Sciatic nerve (tissue), 2 donors: ENCODE data around the gene CBLL1. TPM values are rescaled to one million over a fixed set of nuclear protein-coding genes. Genes with fewer than 3 reads are reported as not detected.

ENCODE experiments used
- ATAC-seq: fragments of 200-7000 bp; cut with Tn5 transposase; one replicate; pipeline ENCODE4 v1.9.1; 2020; ENCODE audit warnings: mild to moderate bottlenecking, moderate library complexity
- DNase-seq: peaks from one replicate; pipeline ENCODE4 v3.0.0-alpha.2; 2020; ENCODE audit warnings: low spot score
- intact Hi-C: fragments of 100-400 bp; cut with DNase I; formaldehyde crosslinking; loops from one replicate; pipeline ENCODE4 v1.14.2; 2022
- total RNA-seq: library from RNA; stranded (reverse); fragmentation: NEBNext Ultra II Directional; extraction: Animal tissue kit (Norgen Biotek cat#: 25700); gene quantifications from one replicate; pipeline ENCODE4 v1.2.1, GENCODE V29; 2021
- donor health status: DM: no; HTN: no; CAD: no.
- donor health status: DM: no; HTN: no; CAD: no.

CBLL1 gene
- total RNA-seq, 1 donor from 2014 or later = 24.0 TPM

DNA sequence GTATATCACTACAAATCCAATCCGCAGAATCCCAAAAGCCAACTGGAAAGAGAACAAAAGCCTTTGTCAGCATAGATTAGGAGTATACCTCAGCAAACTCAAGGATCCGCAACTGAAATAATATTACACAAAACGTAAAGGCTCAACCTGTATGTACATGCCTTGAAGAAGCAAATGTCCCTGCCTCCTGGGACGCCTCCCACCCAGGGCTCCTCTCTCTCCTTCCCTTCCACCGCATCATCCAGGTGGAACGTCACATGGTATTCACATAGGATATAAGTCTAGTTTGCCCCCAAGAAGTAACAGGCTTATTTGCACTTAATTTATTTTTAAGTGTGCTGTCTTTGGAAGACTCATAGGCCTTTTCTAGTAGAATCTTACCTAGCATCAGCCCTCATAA lies 45.7 kb downstream of the CBLL1 start:
- no peak for DNase-seq
- ATAC-seq = no peak
- intact Hi-C loops = no loop called here

DNA sequence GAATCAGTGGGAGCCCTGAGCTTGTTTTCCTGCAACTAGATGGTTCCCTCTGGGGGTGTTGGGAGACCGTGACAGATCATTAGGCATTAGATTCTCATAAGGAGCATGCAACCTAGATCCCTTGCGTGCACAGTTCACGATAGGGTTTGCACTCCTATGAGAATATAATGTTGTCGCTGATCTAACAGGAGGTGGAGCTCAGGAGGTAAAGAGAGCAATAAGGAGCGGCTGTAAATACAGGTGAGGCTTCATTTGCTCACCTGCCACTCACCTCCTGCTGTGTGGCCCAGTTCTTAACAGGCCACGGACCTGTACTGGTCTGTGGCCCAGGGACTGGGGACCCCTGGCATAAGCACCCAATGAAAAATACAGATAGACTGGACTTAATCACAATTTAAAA lies 48.4 kb downstream of the CBLL1 start:
- intact Hi-C loops = no loop called here
- no peak for DNase-seq
- no peak for ATAC-seq

- ATAC-seq (no peak), DNase-seq (no peak)
- intact Hi-C loops = no loop called here
Measured at GRCh38 chr7:107799647-107800264, 55.8 kb downstream of the CBLL1 start.

- no peak for DNase-seq
- no peak for ATAC-seq
- intact Hi-C loops = no loop called here
Measured at GRCh38 chr7:107803009-107803610, 59.2 kb downstream of the CBLL1 start, which contains the start of gene SLC26A3. Gene SLC26A3, minus strand, starts transcription at chr7:107803223. Its CDS starts 8,714 bp downstream, at chr7:107794509.

GRCh38 chr7:107809179-107809578 lies 65.2 kb downstream of the CBLL1 start:
- intact Hi-C loops = loop anchor here (1.0 kb wide), 1 partner anchor 30 kb away; no protein-coding TSS in a partner anchor
- no peak for DNase-seq
- no peak for ATAC-seq

DNA sequence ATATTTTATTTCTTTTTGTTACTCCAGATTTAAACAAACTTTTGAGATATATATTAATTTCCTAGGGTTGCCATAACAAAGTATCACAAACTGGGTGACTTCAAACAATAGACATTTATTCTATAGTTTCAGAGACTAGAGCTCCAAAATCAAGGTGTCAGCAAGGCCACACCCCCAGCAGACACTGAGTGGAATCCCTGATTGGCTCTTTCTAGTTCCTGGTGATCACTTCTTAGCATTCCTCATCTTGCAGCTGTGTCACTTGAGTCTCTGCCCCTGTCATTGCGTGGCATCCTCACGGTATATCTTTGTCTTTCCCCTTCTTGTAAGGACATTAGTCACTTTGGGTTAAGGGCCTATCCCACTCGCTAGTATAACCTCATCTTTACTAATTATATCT lies 66.7 kb downstream of the CBLL1 start:
- intact Hi-C loops = no loop called here
- no peak for DNase-seq
- no peak for ATAC-seq

Other genes starting within 250 kb of the CBLL1 start
- 55.7 TPM for gene COG5, start 180.2 kb upstream of the CBLL1 start, total RNA-seq
- gene DUS4L, start 180.2 kb upstream of the CBLL1 start, total RNA-seq = 6.6 TPM
- 76.4 TPM for gene BCAP29, start 163.9 kb upstream of the CBLL1 start, total RNA-seq
- 3.2 TPM for gene SLC26A4, start 83.3 kb upstream of the CBLL1 start, total RNA-seq
- not detected for gene SLC26A3, start 59.1 kb downstream of the CBLL1 start, total RNA-seq
- 60.9 TPM for gene DLD, start 147.0 kb downstream of the CBLL1 start, total RNA-seq